ENCODE results near the gene C2CD2L. TPM values are rescaled to one million over a fixed set of nuclear protein-coding genes. Genes with fewer than 3 reads are reported as not detected.

Gene C2CD2L
- total and polyA plus RNA-seq, 2 donors (not counting 3 experiments of a cell fraction or from before 2014, with no cell fraction given): 9.1 to 10.4 TPM

GRCh38 chr11:119126675-119127268 is 19.6 kb downstream of the C2CD2L start:
- no peak overlapping the region for H3K9ac ChIP-seq (replicated peaks; ENCODE audit: extremely low read depth, insufficient read depth, low read length)
- TF ChIP-seq MAX (IDR thresholded peaks at IDR 0.05; ENCODE audit: insufficient read depth, insufficient read length): no peak
- TF ChIP-seq FOS (IDR thresholded peaks at IDR 0.05; ENCODE audit: borderline replicate concordance, insufficient read depth, low read length): no peak
- TF ChIP-seq JUN (IDR thresholded peaks at IDR 0.05; ENCODE audit: borderline replicate concordance, insufficient read depth, insufficient read length, low read depth): no peak
- TF ChIP-seq MYC (IDR thresholded peaks at IDR 0.05; ENCODE audit: low read depth, low read length): no peak
- no peak for TF ChIP-seq EZH2 (IDR thresholded peaks at IDR 0.05; ENCODE audit: borderline replicate concordance, low read depth, low read length, severe bottlenecking)
- TF ChIP-seq GATA2 (IDR thresholded peaks at IDR 0.05; ENCODE audit: insufficient read depth, insufficient read length, low read depth, low read length): no peak
- TF ChIP-seq POLR2AphosphoS5 (IDR thresholded peaks at IDR 0.05; ENCODE audit: insufficient read depth, low read depth, low read length): no peak
- TF ChIP-seq POLR2A (IDR thresholded peaks at IDR 0.05; ENCODE audit: low read depth, low read length): no peak
- no peak for TF ChIP-seq CTCF (IDR thresholded peaks at IDR 0.05; ENCODE audit: extremely low read depth in 1 of 2, insufficient read depth in 1 of 2, low read depth in 1 of 2, low read length in 2 of 2)
- no peak overlapping the region for H3K27ac ChIP-seq (ENCODE audit: insufficient read depth, low read depth, low read length)
- H3K27me3 ChIP-seq (ENCODE audit: control insufficient read depth in 2 of 2, insufficient read depth in 2 of 2, low read length in 2 of 2): no peaks in the 10 kb centered on the region
- no peak overlapping the region for H2AFZ ChIP-seq (ENCODE audit: low read depth, low read length)
- H3K79me2 ChIP-seq (ENCODE audit: control insufficient read depth, insufficient read depth, low read length): peaks cover 12% of the 10 kb centered on the region
- CTCF ChIA-PET: interaction anchor here (1.3 to 1.5 kb wide), 3 partner anchors 32 to 212 kb away, joined by 3 to 4 read pairs (median 3); a partner anchor contains a TSS
- no peaks in the 10 kb centered on the region for H3K9me3 ChIP-seq (replicated peaks; ENCODE audit: control insufficient read depth, insufficient read depth, low read length)
- dilution Hi-C loops (cut with MboI; ENCODE audit: extremely low pct_ligation_motif_present, low sequenced_read_pairs): no loop called here
- peaks cover 2 to 19% of the 10 kb centered on the region in 2 experiments for H3K36me3 ChIP-seq (ENCODE audit: control insufficient read depth in 2 of 2, extremely low read depth in 1 of 2, insufficient read depth in 2 of 2, low read length in 2 of 2)
- H3K4me3 ChIP-seq (replicated peaks in 1 of 3; ENCODE audit: insufficient read depth in 1 of 3, low read depth in 1 of 3, low read length in 3 of 3): no peak overlapping the region
- intact Hi-C loops (cut with micrococcal nuclease): no loop called here
- no peaks in the 10 kb centered on the region for H3K9me1 ChIP-seq (replicated peaks; ENCODE audit: control insufficient read depth, extremely low read depth, insufficient read depth, low read length)
- H3K4me1 ChIP-seq (ENCODE audit: control insufficient read depth, extremely low read depth, insufficient read depth, low read length): peaks cover 17% of the 10 kb centered on the region
- no peak overlapping the region for H3K4me2 ChIP-seq (ENCODE audit: insufficient read depth, low read length)
- FAIRE-seq (no peak), DNase-seq (ENCODE audit: low read depth, low spot score) (peak; percentile 21)
- POLR2A ChIA-PET: no interaction called here
- no peaks in the 10 kb centered on the region for H4K20me1 ChIP-seq (replicated peaks; ENCODE audit: control insufficient read depth, extremely low read depth, insufficient read depth, low read length)
- no TSS peak for BruUV-seq (replicated peaks)
